GM18951 (cell line): ENCODE results near the gene KDM8.

ENCODE experiments used
- POLR2A ChIP-seq: IDR thresholded peaks from 4 replicates; pipeline ENCODE4 v1.6.1; 2011; ENCODE audit warnings: mild to moderate bottlenecking; ENCODE audit not compliant: insufficient read length, insufficient read depth; ENCODE audit errors: extremely low read depth
- in situ Hi-C: fragments of 300-500 bp; cut with MboI; formaldehyde crosslinking; loops from one replicate; pipeline ENCODE4 v1.12.0; 2022; ENCODE audit warnings: low sequenced_read_pairs, mixed read lengths, inconsistent platforms; ENCODE audit not compliant: unreplicated experiment

KDM8 gene

DNA sequence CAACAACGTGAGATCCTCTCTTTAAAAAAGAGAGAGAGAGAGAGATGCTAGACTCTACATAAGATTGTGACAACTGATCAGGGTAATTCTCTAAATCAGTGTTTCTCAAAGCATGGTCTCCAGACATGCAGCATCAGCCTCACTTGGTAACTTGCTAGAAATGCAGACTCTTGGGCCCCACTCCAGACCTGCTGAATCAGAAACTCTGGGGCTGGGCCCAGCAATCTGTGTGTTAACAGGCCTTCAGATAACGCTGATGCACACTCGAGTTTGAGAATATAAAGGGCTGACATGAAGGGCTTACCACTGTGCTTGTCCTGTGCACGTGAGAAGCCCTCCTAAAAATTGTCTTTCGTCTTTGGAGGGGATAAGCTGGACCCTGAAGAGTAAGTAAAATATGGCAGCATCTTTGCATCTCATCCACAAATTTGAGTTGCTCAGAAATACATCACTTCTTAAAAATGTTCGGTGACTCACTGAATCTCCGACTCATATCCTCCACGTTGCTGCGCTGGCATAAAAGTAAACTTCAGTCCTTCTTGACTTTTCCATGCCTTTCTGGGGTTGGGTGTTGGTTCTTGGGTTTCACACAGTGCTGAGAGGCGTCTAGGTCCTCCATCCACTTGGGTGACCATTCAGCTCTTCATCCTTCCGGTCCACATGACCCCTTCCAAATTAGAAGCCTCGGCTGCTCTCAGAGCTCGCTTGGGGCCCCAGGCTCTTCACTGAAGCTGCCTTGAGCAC is 26.1 kb upstream of the KDM8 start:
- in situ Hi-C loops, result no loop called here
- TF ChIP-seq POLR2A, result no peak

DNA sequence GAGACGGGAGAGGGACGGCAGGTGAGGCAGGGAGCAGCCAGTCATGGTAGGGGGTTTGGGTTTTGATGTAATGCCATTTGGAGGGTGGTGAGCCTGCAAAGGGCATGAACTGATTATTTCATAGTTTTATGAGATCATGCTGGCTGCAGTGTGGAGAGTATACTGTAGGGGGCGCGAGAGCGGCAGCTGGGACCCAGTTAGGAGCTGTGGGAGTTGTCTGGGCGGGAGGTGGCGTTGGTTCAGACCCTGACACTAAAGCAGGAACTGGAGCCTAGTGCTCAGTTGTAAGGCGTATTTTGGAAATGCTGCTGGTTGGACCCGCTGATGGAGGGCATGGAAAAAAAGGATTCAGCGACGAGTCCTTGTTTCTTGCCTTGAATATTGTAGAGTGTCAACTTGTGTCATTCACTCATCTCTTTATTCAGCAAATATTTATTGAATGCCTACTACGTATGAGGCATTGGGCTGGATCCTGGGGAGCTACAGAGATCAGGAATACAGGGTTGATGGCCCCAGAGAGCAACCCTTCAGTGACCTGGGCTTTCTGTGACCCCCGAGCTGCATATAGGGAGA is 23.7 kb upstream of the KDM8 start:
- no peak for TF ChIP-seq POLR2A
- in situ Hi-C loops, result no loop called here

DNA sequence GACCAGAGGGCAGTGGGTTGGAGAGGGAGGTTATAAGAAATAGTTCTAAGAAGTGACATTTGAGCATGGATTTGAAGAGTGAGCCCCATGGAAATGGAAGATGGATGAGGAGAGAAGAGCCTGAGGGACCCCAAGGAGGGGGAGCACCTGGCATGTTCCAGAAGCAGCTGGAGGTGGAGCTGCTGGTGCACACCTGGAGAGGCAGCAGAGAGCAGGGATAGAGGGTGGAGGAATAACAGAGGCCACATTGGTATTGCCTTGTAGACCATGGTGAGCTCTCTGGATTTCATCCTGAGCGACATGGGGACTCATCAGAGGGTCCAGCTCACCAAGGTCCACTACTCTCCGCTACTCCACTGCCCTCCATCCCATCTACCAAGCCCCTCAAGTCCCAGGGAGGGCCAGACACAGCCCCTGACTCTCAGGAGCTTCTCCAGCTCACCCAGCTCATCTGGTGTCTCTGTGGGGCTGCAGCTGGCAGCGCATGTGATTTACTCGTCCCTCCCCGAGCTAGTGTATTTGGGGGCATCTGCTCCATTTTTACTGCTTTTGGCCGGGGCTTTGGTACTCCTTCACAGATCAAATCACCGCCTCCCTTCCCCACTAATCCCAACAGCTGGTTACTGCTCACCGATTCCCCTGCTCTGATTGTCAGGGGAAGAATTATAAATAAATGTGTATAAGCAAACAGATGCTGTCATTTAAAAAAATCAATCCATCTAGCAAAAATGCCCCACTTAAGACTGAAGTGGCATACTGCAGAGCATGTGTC is 22.1 kb upstream of the KDM8 start:
- no peak for TF ChIP-seq POLR2A
- in situ Hi-C loops, result no loop called here

DNA sequence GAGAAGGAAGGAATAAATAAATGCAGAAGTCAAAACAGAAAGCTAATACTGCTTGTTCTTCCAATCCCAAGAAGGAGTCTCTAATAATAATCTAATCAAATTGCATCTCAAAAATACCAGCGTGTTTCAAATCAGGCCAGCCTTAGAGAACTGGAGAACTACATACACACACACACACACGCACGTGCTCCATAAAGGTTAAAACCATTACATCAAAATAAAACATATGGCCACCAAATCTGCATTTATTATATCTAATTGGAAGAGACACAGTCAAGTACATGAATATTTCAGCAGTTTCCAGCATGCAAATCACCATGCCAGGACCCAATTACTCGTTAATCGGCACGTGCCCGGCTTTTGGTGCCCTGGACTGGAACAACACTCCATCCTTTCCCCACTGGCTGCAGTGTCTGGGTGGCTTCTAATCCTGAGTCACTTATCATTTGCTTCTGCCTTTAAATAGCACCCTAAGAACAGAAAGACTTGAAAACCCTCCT is 20.4 kb upstream of the KDM8 start:
- in situ Hi-C loops, result no loop called here
- no peak for TF ChIP-seq POLR2A

DNA sequence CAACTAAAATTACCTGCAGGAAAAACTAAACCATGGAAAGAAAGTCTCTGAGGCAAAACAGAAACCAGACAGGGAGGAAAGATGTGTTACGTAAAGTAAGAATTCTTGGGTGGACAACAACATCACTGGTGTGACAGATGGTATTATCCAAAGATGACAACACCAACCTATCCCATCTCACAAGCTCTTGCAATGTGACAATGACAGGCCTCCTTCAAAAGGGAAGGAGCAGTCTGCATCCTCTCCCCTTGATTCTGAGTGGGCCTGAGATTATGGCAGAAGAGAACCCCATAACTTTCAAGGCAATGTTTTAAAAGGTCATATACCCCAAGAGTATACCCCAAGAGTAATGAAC is 17.6 kb upstream of the KDM8 start:
- TF ChIP-seq POLR2A, result no peak
- in situ Hi-C loops, result no loop called here

DNA sequence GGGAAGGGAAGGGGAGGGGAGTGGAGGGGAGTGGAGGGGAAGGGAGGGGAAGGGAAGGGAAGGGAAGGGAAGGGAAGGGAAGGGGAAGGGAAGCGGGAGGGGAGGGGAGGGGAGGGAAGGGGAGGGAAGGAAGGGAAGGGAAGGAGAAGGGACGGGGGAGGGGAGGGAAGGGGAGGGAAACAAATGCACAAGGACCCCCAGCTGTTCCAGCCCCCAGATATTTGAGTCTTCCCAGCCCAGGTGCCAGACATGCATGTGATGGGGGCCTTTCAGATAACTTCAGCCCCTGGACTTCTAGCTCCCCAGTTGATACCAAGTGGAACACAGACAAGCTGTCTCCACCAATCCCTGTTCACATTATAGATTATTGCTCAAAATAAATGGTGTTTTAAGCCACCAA is 14.7 kb upstream of the KDM8 start:
- TF ChIP-seq POLR2A, result no peak
- in situ Hi-C loops, result no loop called here

DNA sequence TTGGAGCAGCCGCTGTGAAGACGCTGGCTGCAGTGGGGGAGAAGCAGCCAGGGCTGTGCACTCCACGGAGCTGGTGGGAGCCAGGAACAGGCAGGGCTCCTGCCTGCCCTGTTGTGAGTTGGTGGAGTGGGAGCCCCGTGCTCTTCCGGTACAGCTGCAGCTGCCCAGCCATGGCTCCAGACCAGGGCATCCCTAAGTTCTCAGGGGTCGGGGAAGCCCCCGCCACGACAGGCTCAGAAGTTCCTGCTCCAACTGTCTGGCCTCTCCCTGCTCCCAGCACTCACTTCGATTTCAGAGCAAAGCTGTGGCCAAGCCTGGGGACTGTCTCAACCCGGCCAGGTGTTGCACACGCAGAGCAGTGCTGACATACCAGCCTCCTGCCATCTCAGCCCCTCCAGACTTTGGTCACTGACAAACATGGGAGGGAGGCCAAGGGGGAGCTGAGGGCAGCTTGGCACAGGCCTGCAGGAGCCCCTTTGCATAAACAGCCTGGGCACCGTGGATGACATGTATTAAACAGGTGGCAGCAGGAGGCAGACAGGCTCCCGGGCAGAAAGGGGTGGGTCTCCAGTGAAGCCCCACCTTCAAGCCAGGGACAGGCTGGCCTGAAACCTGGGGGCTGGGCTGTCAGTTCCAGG is 13.9 kb upstream of the KDM8 start:
- in situ Hi-C loops, result no loop called here
- no peak for TF ChIP-seq POLR2A

DNA sequence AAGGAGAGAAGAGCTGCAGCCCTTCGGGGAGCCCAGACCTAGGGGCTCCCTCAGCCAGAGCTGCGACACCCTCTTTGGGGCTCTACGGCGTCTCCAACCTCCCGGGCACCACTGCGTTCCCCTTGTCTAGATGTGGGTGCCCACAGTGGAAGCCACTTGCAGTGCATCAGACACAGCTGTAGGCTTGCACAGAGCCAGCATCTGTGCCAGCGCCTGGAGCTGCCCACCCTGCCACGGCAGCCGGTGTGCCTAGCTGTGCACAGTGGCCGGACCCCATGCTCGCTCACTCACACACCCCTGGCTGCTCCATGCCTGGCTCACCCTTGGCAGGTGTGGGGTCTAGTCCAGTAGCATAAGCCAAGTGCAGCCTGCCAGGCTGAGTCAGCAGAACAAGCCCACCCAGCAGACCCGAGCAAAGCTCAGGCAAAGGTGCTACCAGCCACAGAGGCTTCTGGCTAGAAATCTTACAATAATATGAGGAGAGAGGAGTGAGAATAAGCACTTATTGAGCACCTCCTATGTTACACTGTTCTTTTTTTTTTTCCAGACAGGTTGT is 12.9 kb upstream of the KDM8 start:
- in situ Hi-C loops, result no loop called here
- TF ChIP-seq POLR2A, result no peak

DNA sequence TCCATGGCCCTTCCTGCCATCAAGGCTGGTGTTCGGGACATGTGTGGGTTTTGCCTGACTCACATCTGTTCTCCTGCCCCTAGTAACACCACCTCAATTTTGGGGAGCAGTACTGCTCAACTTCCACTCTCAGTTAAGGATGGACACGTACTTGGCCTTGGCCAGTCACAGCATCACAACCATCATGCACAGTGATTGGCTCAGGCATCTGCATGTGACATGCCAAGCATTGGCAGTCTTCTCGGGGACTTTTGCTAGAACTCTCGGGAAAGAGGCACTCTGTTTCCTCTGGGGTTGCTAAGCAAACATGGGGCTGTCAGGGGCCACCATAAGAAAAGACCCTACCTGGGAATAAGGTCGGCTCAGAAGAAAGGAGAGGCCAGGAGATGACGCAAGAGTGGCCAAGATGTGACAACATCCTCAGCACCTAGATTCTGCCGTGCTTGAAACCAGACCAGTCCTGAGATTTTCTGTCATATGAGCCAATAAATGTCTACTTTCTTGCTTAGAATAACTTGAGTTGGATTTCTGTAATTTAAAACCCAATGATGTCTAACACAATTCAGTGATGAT is 11.9 kb upstream of the KDM8 start:
- TF ChIP-seq POLR2A, result no peak
- in situ Hi-C loops, result no loop called here

DNA sequence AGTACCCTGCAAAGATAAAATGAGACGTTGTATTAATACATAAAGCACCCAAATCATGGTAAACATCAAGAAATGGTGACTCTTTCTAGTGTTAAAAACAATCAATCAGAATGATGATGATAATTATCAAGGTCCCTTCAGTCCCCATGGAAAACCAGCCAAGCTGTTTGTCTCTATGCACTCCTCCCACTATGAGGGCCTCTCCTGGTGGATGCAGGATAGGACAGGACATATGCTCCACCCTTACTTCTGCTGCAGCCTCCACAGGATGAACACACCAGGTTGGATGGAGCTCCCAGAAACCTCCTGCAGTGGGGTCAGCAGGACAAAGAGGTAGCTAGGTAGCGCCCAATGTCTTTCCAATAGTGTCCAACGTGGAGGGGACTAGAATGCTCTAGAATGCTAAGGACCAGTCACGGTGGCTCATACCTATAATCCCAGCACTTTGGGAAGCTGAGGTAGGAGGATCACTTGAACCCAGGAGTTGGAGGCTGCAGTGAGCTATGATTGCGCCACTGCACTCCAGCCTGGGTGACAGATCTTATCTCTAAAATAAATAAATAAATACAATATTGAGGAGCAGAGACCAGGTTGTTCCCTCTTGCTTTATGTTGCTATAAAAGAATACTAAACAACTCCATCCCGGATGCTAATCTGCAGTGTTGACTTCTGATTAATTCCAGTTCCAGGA is 9.9 kb upstream of the KDM8 start:
- in situ Hi-C loops, result no loop called here
- no peak for TF ChIP-seq POLR2A

DNA sequence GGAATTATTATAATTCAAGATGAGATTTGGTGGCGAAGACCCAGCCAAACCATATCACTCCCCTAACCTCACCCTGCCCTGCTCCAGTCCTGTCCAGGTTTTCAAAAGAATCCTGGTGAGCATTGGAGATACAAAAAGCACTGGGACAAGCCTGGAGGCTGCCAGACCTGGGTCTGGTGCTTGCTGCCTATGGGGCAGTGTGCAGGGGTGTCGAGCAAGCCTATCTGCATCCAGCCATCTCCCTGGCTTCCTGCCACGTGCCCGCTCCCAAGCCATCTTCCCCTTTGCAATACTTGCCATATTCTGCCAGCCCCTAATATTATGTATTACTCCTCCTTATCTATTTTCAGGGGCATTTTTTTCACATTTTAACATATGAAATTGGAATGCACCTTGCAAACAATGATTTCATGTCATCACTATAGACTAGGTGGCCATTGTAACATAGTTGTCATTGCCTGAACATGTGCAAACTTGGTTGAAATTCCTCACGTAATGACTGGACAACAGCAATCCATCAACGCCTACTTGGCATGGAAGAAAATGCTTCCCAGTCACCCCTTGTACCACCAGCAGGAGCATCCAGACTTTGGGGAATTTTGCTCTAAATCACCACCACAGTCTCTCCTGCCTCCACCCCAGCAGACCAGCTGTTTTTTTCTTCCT is 8.1 kb upstream of the KDM8 start:
- no peak for TF ChIP-seq POLR2A
- in situ Hi-C loops, result no loop called here
